Measurements from ENCODE around the gene GATAD2A.

DNA sequence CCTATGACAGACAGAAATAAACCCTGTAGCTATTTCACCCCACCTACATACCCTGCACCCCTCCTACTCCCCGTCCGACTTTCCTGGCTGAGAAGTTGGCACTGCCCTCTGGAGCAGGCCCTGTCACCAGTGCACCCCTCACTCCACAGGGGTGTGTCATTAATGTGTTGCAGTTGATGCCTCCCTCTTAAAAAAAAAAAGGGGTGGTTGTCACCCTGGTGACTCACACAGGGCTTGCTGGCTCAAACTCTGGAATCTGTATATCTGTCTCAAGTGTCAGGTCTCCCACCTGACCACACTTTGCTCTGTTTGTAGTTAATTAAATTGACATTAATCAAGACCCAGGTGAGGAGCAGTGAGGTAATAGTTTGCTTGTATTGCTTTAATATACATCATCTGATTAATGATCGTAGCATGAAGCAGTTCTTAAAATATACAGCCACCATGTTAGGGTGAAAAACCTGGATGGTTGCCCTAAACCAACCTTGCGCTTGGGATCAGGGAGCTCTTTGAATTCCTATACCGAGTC lies 2.0 kb upstream of the GATAD2A start:
- TF ChIP-seq CTCF (IDR thresholded peaks at IDR 0.05; ENCODE audit: low read depth, low read length, missing input control): no peak
- TF ChIP-seq FOXA2 (IDR thresholded peaks at IDR 0.05): no peak
- TF ChIP-seq, protein P1, sequence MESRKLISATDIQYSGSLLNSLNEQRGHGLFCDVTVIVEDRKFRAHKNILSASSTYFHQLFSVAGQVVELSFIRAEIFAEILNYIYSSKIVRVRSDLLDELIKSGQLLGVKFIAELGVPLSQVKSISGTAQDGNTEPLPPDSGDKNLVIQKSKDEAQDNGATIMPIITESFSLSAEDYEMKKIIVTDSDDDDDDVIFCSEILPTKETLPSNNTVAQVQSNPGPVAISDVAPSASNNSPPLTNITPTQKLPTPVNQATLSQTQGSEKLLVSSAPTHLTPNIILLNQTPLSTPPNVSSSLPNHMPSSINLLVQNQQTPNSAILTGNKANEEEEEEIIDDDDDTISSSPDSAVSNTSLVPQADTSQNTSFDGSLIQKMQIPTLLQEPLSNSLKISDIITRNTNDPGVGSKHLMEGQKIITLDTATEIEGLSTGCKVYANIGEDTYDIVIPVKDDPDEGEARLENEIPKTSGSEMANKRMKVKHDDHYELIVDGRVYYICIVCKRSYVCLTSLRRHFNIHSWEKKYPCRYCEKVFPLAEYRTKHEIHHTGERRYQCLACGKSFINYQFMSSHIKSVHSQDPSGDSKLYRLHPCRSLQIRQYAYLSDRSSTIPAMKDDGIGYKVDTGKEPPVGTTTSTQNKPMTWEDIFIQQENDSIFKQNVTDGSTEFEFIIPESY (IDR thresholded peaks at IDR 0.05): no peak
- TF ChIP-seq SP1 (IDR thresholded peaks at IDR 0.05): no peak
- TF ChIP-seq MAX (IDR thresholded peaks at IDR 0.05): no peak
- TF ChIP-seq REST (IDR thresholded peaks at IDR 0.05): no peak
